HepG2 (cell line): ENCODE results near the gene LIM2. TPM values are rescaled to one million over a fixed set of nuclear protein-coding genes. Genes with fewer than 3 reads are reported as not detected.
A peak's percentile ranks its signal among the peaks of the same experiment; 100 is the strongest.

Source experiments
- AGO1 ChIP-seq: fragments of 200-400 bp; formaldehyde crosslinking; IDR thresholded peaks from 2 replicates; pipeline ENCODE4 v1.6.1; 2017; ENCODE audit warnings: mild to moderate bottlenecking, low read depth, low read length, moderate library complexity; ENCODE audit not compliant: poor library complexity, severe bottlenecking
- ARID2 ChIP-seq: sonication (generic); formaldehyde crosslinking; IDR thresholded peaks from 2 replicates; pipeline ENCODE4 v1.8.1; 2022; ENCODE audit warnings: mild to moderate bottlenecking, missing genetic modification reagents, borderline replicate concordance
- ELF4 ChIP-seq: sonication (generic); formaldehyde crosslinking; IDR thresholded peaks from 2 replicates; pipeline ENCODE4 v1.5.0; 2020; ENCODE audit warnings: missing genetic modification reagents, mild to moderate bottlenecking, moderate library complexity, borderline replicate concordance
- ESRRA ChIP-seq: sonication (generic); formaldehyde crosslinking; IDR thresholded peaks from 2 replicates; pipeline ENCODE4 v1.5.1; 2020; ENCODE audit warnings: mild to moderate bottlenecking, low read depth, missing genetic modification reagents
- HNRNPUL1 ChIP-seq: fragments of 200-400 bp; formaldehyde crosslinking; IDR thresholded peaks from 2 replicates; pipeline ENCODE4 v1.6.1; 2017; ENCODE audit warnings: low read depth, mild to moderate bottlenecking, low read length, moderate library complexity
- MAFK ChIP-seq, 2 experiments: IDR thresholded peaks in 1 of 2; conservative IDR thresholded peaks in 1 of 2; 2 replicates each; pipeline ENCODE4 v1.6.1; 2011; ENCODE audit warnings: improper control_type of control experiment in 2 of 2, low read length in 2 of 2
- POLR2AphosphoS5 ChIP-seq: IDR thresholded peaks from 2 replicates; pipeline ENCODE4 v1.6.1; 2012; ENCODE audit warnings: low read depth, low read length
- RFX1 ChIP-seq: fragments of 450-650 bp; IDR thresholded peaks from 2 replicates; pipeline ENCODE4 v1.6.1; 2017
- RFXANK ChIP-seq: IDR thresholded peaks from 2 replicates; pipeline ENCODE4 v1.6.1; 2016
- SP5 ChIP-seq: IDR thresholded peaks from 2 replicates; pipeline ENCODE4 v1.6.1; 2016; ENCODE audit warnings: low read depth, borderline replicate concordance
- SUZ12 ChIP-seq: fragments of 150-350 bp; IDR thresholded peaks from 2 replicates; pipeline ENCODE4 v1.6.1; 2014; ENCODE audit warnings: low read depth, low read length
- U2AF2 ChIP-seq: fragments of 200-400 bp; formaldehyde crosslinking; IDR thresholded peaks from 2 replicates; pipeline ENCODE4 v1.6.1; 2017; ENCODE audit warnings: low read depth, mild to moderate bottlenecking, low read length
- ZNF589 ChIP-seq: sonication (generic); formaldehyde crosslinking; conservative IDR thresholded peaks from 2 replicates; pipeline ENCODE4 v1.8.0; 2022; ENCODE audit warnings: mild to moderate bottlenecking, moderate library complexity, missing genetic modification reagents
- ZNF607 ChIP-seq: sonication (generic); formaldehyde crosslinking; IDR thresholded peaks from 2 replicates; pipeline ENCODE4 v1.5.1; 2020; ENCODE audit warnings: missing genetic modification reagents, mild to moderate bottlenecking, borderline replicate concordance
- ZNF713 ChIP-seq: sonication (generic); formaldehyde crosslinking; IDR thresholded peaks from 2 replicates; pipeline ENCODE4 v1.4.0; 2020; ENCODE audit warnings: mild to moderate bottlenecking, missing genetic modification reagents
- ZNF891 ChIP-seq: sonication (generic); formaldehyde crosslinking; IDR thresholded peaks from 2 replicates; pipeline ENCODE4 v1.5.0; 2020; ENCODE audit warnings: mild to moderate bottlenecking, missing genetic modification reagents
- polyA plus RNA-seq, 8 experiments: library from polyadenylated mRNA; depleted of rRNA in 3 of 8; stranded (reverse) in 7 of 8; unstranded in 1 of 8; fragments of >200 nt; fragmentation: Illumina TruSeq in 4 of 8; extraction: Trizol in 4 of 8; gene quantifications; 2 replicates each; pipeline versions ENCODE4 v1.2.1 to v1.2.3, GENCODE V29; 2011 to 2016; ENCODE audit warnings: low read depth in 4 of 8, missing spikeins in 1 of 8, mixed read lengths in 1 of 8; ENCODE audit not compliant: insufficient read depth in 1 of 8
- total RNA-seq, 5 experiments: library from RNA; depleted of rRNA; stranded (reverse); fragments of >200 nt; fragmentation: Illumina TruSeq; extraction: Trizol; gene quantifications; 2 replicates each; pipeline ENCODE4 v1.2.3, GENCODE V29; 2016; ENCODE audit warnings: low read depth in 1 of 5
- TF ChIP-seq, protein P1 (sequence below): sonication (generic); formaldehyde crosslinking; IDR thresholded peaks from 2 replicates; pipeline ENCODE4 v1.4.0; 2020; ENCODE audit warnings: missing genetic modification reagents, low read depth, mild to moderate bottlenecking, borderline replicate concordance
- TF ChIP-seq, protein P2 (sequence below), 2 experiments: IDR thresholded peaks; 2 replicates each; pipeline ENCODE4 v1.6.1; 2011 to 2012; ENCODE audit warnings: low read length in 2 of 2, borderline replicate concordance in 1 of 2, low read depth in 1 of 2, mild to moderate bottlenecking in 1 of 2, moderate library complexity in 1 of 2
- TF ChIP-seq, protein P3 (sequence below): sonication (generic); formaldehyde crosslinking; IDR thresholded peaks from 2 replicates; pipeline ENCODE4 v1.4.0; 2020; ENCODE audit warnings: missing genetic modification reagents, borderline replicate concordance
- TF ChIP-seq, protein P4 (sequence below): sonication (generic); formaldehyde crosslinking; conservative IDR thresholded peaks from 2 replicates; pipeline ENCODE4 v1.8.0; 2022; ENCODE audit warnings: low read depth, missing genetic modification reagents

LIM2 gene
- total and polyA plus RNA-seq, 2 of the 13 experiments (the other 11 are each of a cell fraction or from before 2014, with no cell fraction given) = 1.3 TPM; not detected in 1

DNA sequence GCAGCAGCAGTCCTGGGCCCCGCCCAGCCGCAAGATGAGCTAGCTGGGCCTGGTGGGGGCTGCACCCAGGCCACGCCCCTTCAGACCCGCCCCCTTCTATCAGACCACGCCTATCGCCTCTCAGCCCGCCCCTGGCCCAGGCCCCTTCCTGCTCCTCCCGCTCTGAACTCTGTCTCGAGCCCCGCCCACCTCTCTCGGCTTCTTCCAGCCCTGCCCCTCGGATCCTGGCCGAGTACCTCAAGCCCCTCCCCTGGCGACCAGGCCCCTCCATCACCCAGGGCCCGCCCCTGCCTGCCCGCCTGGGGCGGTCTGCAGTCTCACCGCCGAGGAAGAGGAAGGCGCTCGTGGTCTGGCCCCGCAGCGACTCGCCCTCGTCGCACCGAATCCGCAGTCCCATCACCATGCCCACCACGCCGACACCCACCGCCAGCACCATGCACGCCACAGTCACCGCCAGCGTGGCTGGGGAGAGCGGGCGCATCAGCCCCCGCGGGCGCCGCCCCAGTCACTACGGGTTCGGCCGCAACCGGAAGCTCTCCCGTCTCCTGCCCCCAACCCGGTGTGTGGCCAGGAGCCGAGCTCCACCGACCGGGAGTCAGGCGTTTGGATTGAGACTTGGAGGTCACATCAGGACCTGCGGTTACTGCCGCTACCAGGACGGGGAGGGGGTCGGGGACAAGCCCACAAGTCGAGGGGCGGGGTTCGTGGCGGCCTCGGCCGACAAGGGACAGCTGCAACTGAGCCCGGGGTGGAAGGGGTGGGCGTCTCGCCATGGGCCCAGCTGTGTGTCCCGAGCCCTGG lies 20.0 kb downstream of the LIM2 start (continued):
- TF ChIP-seq, protein P1, sequence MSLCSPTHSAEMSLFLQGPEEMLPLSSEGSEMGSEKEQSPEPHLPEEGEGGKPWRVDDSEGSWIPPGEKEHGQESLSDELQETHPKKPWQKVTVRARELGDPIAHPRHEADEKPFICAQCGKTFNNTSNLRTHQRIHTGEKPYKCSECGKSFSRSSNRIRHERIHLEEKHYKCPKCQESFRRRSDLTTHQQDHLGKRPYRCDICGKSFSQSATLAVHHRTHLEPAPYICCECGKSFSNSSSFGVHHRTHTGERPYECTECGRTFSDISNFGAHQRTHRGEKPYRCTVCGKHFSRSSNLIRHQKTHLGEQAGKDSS (CRISPR knock-in tag) = no peak
- no peak; the same call in 1 of the 2 replicates for TF ChIP-seq RFX1
- TF ChIP-seq ZNF589 (CRISPR knock-in tag) = peak; percentile 96
- peak; percentile 59 for TF ChIP-seq AGO1
- peak; percentile 66 for TF ChIP-seq POLR2AphosphoS5
- peak; percentile 82 for TF ChIP-seq ZNF607
- TF ChIP-seq ESRRA (CRISPR knock-in tag) = peak; percentile 83
- no peak for TF ChIP-seq ZNF713 (CRISPR knock-in tag)
- TF ChIP-seq MAFK (conservative IDR thresholded peaks at IDR 0.05 in 1 of 2, IDR thresholded peaks at IDR 0.05 in 1 of 2; ENCODE audit: low read length in 2 of 2) = no peak
- TF ChIP-seq SUZ12 = no peak
- TF ChIP-seq, protein P2, sequence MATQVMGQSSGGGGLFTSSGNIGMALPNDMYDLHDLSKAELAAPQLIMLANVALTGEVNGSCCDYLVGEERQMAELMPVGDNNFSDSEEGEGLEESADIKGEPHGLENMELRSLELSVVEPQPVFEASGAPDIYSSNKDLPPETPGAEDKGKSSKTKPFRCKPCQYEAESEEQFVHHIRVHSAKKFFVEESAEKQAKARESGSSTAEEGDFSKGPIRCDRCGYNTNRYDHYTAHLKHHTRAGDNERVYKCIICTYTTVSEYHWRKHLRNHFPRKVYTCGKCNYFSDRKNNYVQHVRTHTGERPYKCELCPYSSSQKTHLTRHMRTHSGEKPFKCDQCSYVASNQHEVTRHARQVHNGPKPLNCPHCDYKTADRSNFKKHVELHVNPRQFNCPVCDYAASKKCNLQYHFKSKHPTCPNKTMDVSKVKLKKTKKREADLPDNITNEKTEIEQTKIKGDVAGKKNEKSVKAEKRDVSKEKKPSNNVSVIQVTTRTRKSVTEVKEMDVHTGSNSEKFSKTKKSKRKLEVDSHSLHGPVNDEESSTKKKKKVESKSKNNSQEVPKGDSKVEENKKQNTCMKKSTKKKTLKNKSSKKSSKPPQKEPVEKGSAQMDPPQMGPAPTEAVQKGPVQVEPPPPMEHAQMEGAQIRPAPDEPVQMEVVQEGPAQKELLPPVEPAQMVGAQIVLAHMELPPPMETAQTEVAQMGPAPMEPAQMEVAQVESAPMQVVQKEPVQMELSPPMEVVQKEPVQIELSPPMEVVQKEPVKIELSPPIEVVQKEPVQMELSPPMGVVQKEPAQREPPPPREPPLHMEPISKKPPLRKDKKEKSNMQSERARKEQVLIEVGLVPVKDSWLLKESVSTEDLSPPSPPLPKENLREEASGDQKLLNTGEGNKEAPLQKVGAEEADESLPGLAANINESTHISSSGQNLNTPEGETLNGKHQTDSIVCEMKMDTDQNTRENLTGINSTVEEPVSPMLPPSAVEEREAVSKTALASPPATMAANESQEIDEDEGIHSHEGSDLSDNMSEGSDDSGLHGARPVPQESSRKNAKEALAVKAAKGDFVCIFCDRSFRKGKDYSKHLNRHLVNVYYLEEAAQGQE (IDR thresholded peaks at IDR 0.05; ENCODE audit: borderline replicate concordance in 1 of 2, low read depth in 1 of 2, low read length in 2 of 2) = no peak
- TF ChIP-seq ARID2 (CRISPR knock-in tag) = no peak
- TF ChIP-seq SP5 (CRISPR knock-in tag) = peak; percentile 75; the same call in 1 of the 2 replicates
- TF ChIP-seq, protein P3, sequence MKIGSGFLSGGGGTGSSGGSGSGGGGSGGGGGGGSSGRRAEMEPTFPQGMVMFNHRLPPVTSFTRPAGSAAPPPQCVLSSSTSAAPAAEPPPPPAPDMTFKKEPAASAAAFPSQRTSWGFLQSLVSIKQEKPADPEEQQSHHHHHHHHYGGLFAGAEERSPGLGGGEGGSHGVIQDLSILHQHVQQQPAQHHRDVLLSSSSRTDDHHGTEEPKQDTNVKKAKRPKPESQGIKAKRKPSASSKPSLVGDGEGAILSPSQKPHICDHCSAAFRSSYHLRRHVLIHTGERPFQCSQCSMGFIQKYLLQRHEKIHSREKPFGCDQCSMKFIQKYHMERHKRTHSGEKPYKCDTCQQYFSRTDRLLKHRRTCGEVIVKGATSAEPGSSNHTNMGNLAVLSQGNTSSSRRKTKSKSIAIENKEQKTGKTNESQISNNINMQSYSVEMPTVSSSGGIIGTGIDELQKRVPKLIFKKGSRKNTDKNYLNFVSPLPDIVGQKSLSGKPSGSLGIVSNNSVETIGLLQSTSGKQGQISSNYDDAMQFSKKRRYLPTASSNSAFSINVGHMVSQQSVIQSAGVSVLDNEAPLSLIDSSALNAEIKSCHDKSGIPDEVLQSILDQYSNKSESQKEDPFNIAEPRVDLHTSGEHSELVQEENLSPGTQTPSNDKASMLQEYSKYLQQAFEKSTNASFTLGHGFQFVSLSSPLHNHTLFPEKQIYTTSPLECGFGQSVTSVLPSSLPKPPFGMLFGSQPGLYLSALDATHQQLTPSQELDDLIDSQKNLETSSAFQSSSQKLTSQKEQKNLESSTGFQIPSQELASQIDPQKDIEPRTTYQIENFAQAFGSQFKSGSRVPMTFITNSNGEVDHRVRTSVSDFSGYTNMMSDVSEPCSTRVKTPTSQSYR = 0 out of 2 replicates have a peak, but pooled peaks have one; percentile 33
- TF ChIP-seq HNRNPUL1 = no peak
- TF ChIP-seq U2AF2 = no peak
- TF ChIP-seq ELF4 (CRISPR knock-in tag) = no peak
- TF ChIP-seq ZNF891 (CRISPR knock-in tag) = peak; percentile 61; the same call in 1 of the 2 replicates
- no peak for TF ChIP-seq RFXANK (CRISPR knock-in tag)
- TF ChIP-seq, protein P4, sequence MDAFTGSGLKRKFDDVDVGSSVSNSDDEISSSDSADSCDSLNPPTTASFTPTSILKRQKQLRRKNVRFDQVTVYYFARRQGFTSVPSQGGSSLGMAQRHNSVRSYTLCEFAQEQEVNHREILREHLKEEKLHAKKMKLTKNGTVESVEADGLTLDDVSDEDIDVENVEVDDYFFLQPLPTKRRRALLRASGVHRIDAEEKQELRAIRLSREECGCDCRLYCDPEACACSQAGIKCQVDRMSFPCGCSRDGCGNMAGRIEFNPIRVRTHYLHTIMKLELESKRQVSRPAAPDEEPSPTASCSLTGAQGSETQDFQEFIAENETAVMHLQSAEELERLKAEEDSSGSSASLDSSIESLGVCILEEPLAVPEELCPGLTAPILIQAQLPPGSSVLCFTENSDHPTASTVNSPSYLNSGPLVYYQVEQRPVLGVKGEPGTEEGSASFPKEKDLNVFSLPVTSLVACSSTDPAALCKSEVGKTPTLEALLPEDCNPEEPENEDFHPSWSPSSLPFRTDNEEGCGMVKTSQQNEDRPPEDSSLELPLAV (CRISPR knock-in tag) = 0 out of 2 replicates have a peak, but pooled peaks have one; percentile 60
